DND-41 (cell line): Measurements from ENCODE around the gene ARAP1.

Source experiments
- ATAC-seq: fragments of 200-7000 bp; cut with Tn5 transposase; 3 replicates; pipeline ENCODE4 v1.9.1; 2021; ENCODE audit warnings: low read depth; ENCODE audit not compliant: insufficient read depth
- DNase-seq: peaks from one replicate; pipeline ENCODE4 v3.0.0-alpha.2; 2020
- H2AFZ ChIP-seq: 2 replicates; pipeline ENCODE4 v1.6.0; 2012; ENCODE audit warnings: low read depth, low read length
- H3K27ac ChIP-seq: 2 replicates; pipeline ENCODE4 v1.5.1; 2012; ENCODE audit warnings: low read length, inconsistent platforms
- H3K27me3 ChIP-seq: fragments of 200-600 bp; sonication (generic); 2 replicates; pipeline ENCODE4 v1.6.0; 2012; ENCODE audit warnings: low read length, mild to moderate bottlenecking, inconsistent platforms; ENCODE audit not compliant: insufficient read depth, poor library complexity
- H3K36me3 ChIP-seq: 2 replicates; pipeline ENCODE4 v1.5.1; 2012; ENCODE audit warnings: low read length, inconsistent platforms; ENCODE audit not compliant: insufficient read depth
- H3K4me1 ChIP-seq: 2 replicates; pipeline ENCODE4 v1.5.1; 2012; ENCODE audit warnings: mild to moderate bottlenecking, low read length; ENCODE audit not compliant: insufficient read depth
- H3K4me2 ChIP-seq: 2 replicates; pipeline ENCODE4 v1.6.0; 2012; ENCODE audit warnings: mild to moderate bottlenecking, moderate library complexity, low read length, inconsistent platforms; ENCODE audit not compliant: insufficient read depth
- H3K4me3 ChIP-seq, 2 experiments: fragments of 200-600 bp in 1 of 2; shearing (Covaris generic) in 1 of 2; 2 replicates each; pipeline ENCODE4 v1.5.1; 2012 to 2016; ENCODE audit warnings: inconsistent platforms in 2 of 2, low read length in 2 of 2, mild to moderate bottlenecking in 2 of 2, low read depth in 1 of 2, moderate library complexity in 1 of 2
- H3K79me2 ChIP-seq: 2 replicates; pipeline ENCODE4 v1.6.0; 2012; ENCODE audit warnings: low read length, inconsistent platforms; ENCODE audit not compliant: insufficient read depth
- H3K9ac ChIP-seq: 2 replicates; pipeline ENCODE4 v1.6.0; 2012; ENCODE audit warnings: low read depth, mild to moderate bottlenecking, inconsistent platforms, low read length, moderate library complexity
- H3K9me3 ChIP-seq: 2 replicates; pipeline ENCODE4 v1.5.1; 2012; ENCODE audit warnings: low read length, moderate library complexity, mild to moderate bottlenecking, inconsistent platforms; ENCODE audit not compliant: insufficient read depth, severe bottlenecking
- H4K20me1 ChIP-seq: 2 replicates; pipeline ENCODE4 v1.6.0; 2012; ENCODE audit warnings: low read length; ENCODE audit not compliant: insufficient read depth
- CTCF ChIP-seq: IDR thresholded peaks from 2 replicates; pipeline ENCODE4 v1.5.1; 2012; ENCODE audit warnings: borderline replicate concordance, low read length, moderate library complexity, mild to moderate bottlenecking; ENCODE audit not compliant: poor library complexity, severe bottlenecking; ENCODE audit errors: extremely low read depth
- EZH2 ChIP-seq: IDR thresholded peaks from 3 replicates; pipeline ENCODE4 v1.6.1; 2012; ENCODE audit warnings: borderline replicate concordance, low read depth, mild to moderate bottlenecking, moderate library complexity, low read length, inconsistent platforms; ENCODE audit not compliant: severe bottlenecking

Gene ARAP1

DNA sequence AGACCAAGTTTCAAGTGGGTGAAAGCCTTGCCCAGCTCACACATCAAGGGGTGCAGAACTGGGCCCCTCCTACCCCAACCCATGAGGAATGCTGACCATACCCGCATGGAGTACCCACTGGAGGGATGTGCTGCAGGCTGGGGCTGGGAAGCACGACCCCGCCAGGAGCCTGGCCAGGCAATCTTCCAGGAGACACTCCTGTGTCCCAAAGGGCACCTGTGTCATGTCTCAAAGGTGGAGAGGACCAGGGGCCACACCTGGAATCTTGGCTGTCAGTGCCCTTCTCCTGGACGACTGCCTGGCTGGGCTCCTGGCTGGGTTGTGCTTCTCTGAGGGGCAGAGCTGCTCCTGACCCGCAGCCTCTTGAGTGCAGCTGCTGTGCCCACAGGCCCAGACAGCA lies 6.7 kb downstream of the ARAP1 start:
- Histone ChIP-seq H3K27ac (no peak overlapping the region), H3K9ac (no peak overlapping the region), H3K36me3 (no peaks in the 10 kb centered on the region), H3K9me3 (no peaks in the 10 kb centered on the region), H3K4me3 (no peak overlapping the region), H4K20me1 (peaks cover 64% of the 10 kb centered on the region), H3K4me2 (no peak overlapping the region), H3K4me1 (peaks cover 15% of the 10 kb centered on the region), H2AFZ (no peak overlapping the region), H3K79me2 (peaks cover 86% of the 10 kb centered on the region), H3K27me3 (no peaks in the 10 kb centered on the region)
- ATAC-seq (no peak), DNase-seq (no peak)
- TF ChIP-seq EZH2 = no peak
- no peak for TF ChIP-seq CTCF

- ATAC-seq (no peak), DNase-seq (no peak)
- Histone ChIP-seq H3K9me3 (no peaks in the 10 kb centered on the region), H4K20me1 (peaks cover 72% of the 10 kb centered on the region), H2AFZ (no peak overlapping the region), H3K4me2 (no peak overlapping the region), H3K27me3 (no peaks in the 10 kb centered on the region), H3K9ac (no peak overlapping the region), H3K4me1 (0 out of 2 replicates have a peak, but pooled peaks cover 7% of the 10 kb centered on the region), H3K79me2 (peaks cover 88% of the 10 kb centered on the region), H3K27ac (no peak overlapping the region), H3K4me3 (no peak overlapping the region), H3K36me3 (no peaks in the 10 kb centered on the region)
- TF ChIP-seq EZH2 (no peak), CTCF (no peak)
Observed at GRCh38 chr11:72744474-72744873, 7.7 kb downstream of the ARAP1 start.

DNA sequence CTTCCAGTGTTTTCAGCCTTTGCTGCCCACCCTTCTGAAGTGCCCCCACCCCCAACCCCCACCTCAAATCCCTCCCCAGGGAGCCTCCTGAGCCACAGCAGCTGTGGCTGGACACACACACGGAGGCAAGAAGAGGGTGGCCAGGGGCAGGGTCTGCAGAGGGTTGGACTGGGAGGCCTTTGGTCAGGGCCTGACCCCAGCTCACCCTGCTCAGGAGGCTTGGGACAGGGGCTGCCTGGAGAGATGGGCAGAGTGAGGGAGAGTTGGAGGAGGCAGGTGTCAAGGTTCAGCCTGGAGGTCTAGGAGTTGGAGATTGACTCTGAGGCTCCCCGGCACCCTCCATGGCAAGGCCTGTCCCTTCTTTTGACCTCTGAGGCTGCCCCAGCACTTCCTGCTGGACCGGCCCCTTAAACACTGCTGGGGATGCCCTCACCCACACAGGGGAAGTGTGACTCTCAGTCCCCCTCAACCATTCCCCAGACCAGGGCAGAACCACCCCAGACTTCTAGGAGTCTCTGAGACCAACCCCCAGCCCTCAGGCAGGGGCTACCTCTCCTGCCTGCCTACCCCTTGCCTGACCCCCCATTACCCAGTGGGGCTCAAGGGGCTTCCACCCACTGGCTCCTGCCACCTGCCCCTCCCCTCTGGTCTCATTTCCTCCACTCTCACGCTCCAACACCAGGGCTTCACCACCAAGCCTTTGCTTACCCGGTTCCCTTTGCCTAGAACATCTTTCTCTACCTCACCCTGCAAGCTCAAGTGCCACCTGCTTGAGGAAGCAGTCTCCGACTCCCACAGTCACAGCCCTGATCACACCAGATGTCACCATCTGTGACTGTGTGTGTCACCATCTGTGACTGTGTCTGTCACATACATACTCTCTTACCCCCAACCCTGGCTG lies 8.6 kb downstream of the ARAP1 start:
- ATAC-seq (peak; percentile 44; the same call in 1 of the 3 replicates), DNase-seq (no peak)
- H3K79me2 ChIP-seq = peaks cover 88% of the 10 kb centered on the region
- H3K36me3 ChIP-seq = no peaks in the 10 kb centered on the region
- no peak overlapping the region for H3K9ac ChIP-seq
- no peak for TF ChIP-seq CTCF
- no peak for TF ChIP-seq EZH2
- H3K27ac ChIP-seq = peak overlapping the region; percentile 5; the same call in 1 of the 2 replicates
- H4K20me1 ChIP-seq = peaks cover 79% of the 10 kb centered on the region
- H2AFZ ChIP-seq = no peak overlapping the region
- no peak overlapping the region for H3K4me3 ChIP-seq
- no peaks in the 10 kb centered on the region for H3K27me3 ChIP-seq
- H3K4me1 ChIP-seq = 0 out of 2 replicates have a peak, but pooled peaks cover 7% of the 10 kb centered on the region
- H3K9me3 ChIP-seq = no peaks in the 10 kb centered on the region
- H3K4me2 ChIP-seq = no peak overlapping the region
